GM12878 (cell line): Measurements from ENCODE around the gene CNTNAP2. TPM values are rescaled to one million over a fixed set of nuclear protein-coding genes. Genes with fewer than 3 reads are reported as not detected.

ENCODE experiments used
- ATAC-seq: fragments of 200-7000 bp; cut with Tn5 transposase; 3 replicates; pipeline ENCODE4 v1.9.1; 2020; ENCODE audit warnings: mild to moderate bottlenecking, moderate library complexity
- BruUV-seq: library from RNA; stranded (reverse); fragments of 400-500 nt; replicated peaks from 2 replicates; lab custom pipeline; 2021; lab: Mats Ljungman, UMichigan
- CTCF ChIA-PET: fragments of 300-600 bp; sonication (Branson Sonifier 250); formaldehyde crosslinking; extraction: SDS; loops from one replicate; lab custom pipeline; 2021; ENCODE audit warnings: inconsistent platforms; lab: Yijun Ruan, JAX
- POLR2A ChIA-PET: fragments of 350-600 bp; formaldehyde crosslinking; extraction: SDS; loops from one replicate; lab custom pipeline; 2021; ENCODE audit warnings: inconsistent platforms; lab: Charles Lee
- RAD21 ChIA-PET: fragments of 300-600 bp; sonication (Branson Sonifier 250); formaldehyde crosslinking; loops from one replicate; lab custom pipeline; 2023; ENCODE audit warnings: antibody characterized with exemption; ENCODE audit not compliant: unreplicated experiment; lab: Charles Lee
- SMC1A ChIA-PET: fragments of 300-600 bp; sonication (Branson Sonifier 250); formaldehyde crosslinking; loops from one replicate; lab custom pipeline; 2023; ENCODE audit not compliant: unreplicated experiment, uncharacterized antibody; lab: Charles Lee
- DNase-seq: peaks from one replicate; pipeline ENCODE4 v3.0.0-alpha.2; 2011; ENCODE audit warnings: low read depth, low spot score
- FAIRE-seq: peaks from 3 replicates; lab custom pipeline; 2011; peaks lifted over from hg19 to GRCh38; lab: Jason Lieb, UNC
- H2AFZ ChIP-seq: 2 replicates; pipeline ENCODE4 v1.6.0; 2011; ENCODE audit warnings: low read depth, low read length, control low read depth; ENCODE audit not compliant: control insufficient read depth
- H3K27ac ChIP-seq: 2 replicates; pipeline ENCODE4 v1.5.1; 2011; ENCODE audit warnings: control low read depth; ENCODE audit not compliant: control insufficient read depth, insufficient read depth
- H3K27me3 ChIP-seq, 2 experiments: replicated peaks in 1 of 2; 2 replicates each; pipeline versions ENCODE4 v1.6.0 to v1.6.1; 2011; ENCODE audit warnings: low read length in 1 of 2; ENCODE audit not compliant: control insufficient read depth in 2 of 2, insufficient read depth in 2 of 2
- H3K36me3 ChIP-seq, 2 experiments: 2 replicates each; pipeline ENCODE4 v1.5.1; 2011; ENCODE audit warnings: low read length in 1 of 2; ENCODE audit not compliant: control insufficient read depth in 2 of 2, insufficient read depth in 2 of 2
- H3K4me1 ChIP-seq: 2 replicates; pipeline ENCODE4 v1.6.1; 2011; ENCODE audit warnings: mild to moderate bottlenecking, low read length, moderate library complexity, mixed read lengths; ENCODE audit not compliant: control insufficient read depth, insufficient read depth
- H3K4me2 ChIP-seq: 2 replicates; pipeline ENCODE4 v1.6.0; 2011; ENCODE audit warnings: control low read depth; ENCODE audit not compliant: control insufficient read depth, insufficient read depth
- H3K4me3 ChIP-seq: fragments of 200-600 bp; sonication (generic); 2 replicates; pipeline ENCODE4 v1.5.1; 2016
- H3K79me2 ChIP-seq: 2 replicates; pipeline ENCODE4 v1.6.0; 2011; ENCODE audit warnings: low read length; ENCODE audit not compliant: control insufficient read depth, insufficient read depth
- H3K9ac ChIP-seq: 2 replicates; pipeline ENCODE4 v1.8.0; 2011; ENCODE audit warnings: low read length, control low read depth, mixed read lengths; ENCODE audit not compliant: control insufficient read depth, insufficient read depth
- H3K9me3 ChIP-seq: replicated peaks from 3 replicates; pipeline ENCODE4 v1.5.1; 2011; ENCODE audit warnings: mild to moderate bottlenecking, low read length; ENCODE audit not compliant: control insufficient read depth, insufficient read depth
- H4K20me1 ChIP-seq: 2 replicates; pipeline ENCODE4 v1.6.0; 2011; ENCODE audit not compliant: control insufficient read depth, insufficient read depth
- EZH2 ChIP-seq: IDR thresholded peaks from 2 replicates; pipeline ENCODE4 v1.6.1; 2012; ENCODE audit warnings: low read depth, mild to moderate bottlenecking, control low read depth, inconsistent platforms, low read length, borderline replicate concordance; ENCODE audit not compliant: control insufficient read depth
- FOS ChIP-seq: IDR thresholded peaks from 3 replicates; pipeline ENCODE4 v1.6.1; 2011; ENCODE audit warnings: borderline replicate concordance; ENCODE audit not compliant: insufficient read length; ENCODE audit errors: extremely low read depth
- HCFC1 ChIP-seq: fragments of 150-350 bp; IDR thresholded peaks from 2 replicates; pipeline ENCODE4 v1.6.1; 2014; ENCODE audit warnings: low read length
- IKZF2 ChIP-seq, 2 experiments: fragments of 450-650 bp; IDR thresholded peaks; 2 replicates each; pipeline ENCODE4 v1.6.1; 2017; ENCODE audit warnings: mild to moderate bottlenecking in 2 of 2, moderate library complexity in 2 of 2
- PAX5 ChIP-seq: IDR thresholded peaks from 2 replicates; pipeline ENCODE4 v1.6.1; 2011; ENCODE audit warnings: low read depth, low read length, borderline replicate concordance
- POLR2AphosphoS5 ChIP-seq: IDR thresholded peaks from 2 replicates; pipeline ENCODE4 v1.6.1; 2011; ENCODE audit warnings: mild to moderate bottlenecking, low read length, inconsistent platforms
- RAD21 ChIP-seq: IDR thresholded peaks from 2 replicates; pipeline ENCODE4 v1.6.1; 2011; ENCODE audit warnings: mild to moderate bottlenecking, low read depth, low read length, moderate library complexity; ENCODE audit not compliant: insufficient read depth
- RCOR1 ChIP-seq: conservative IDR thresholded peaks from 2 replicates; pipeline ENCODE4 v1.6.1; 2012; ENCODE audit warnings: low read depth, low read length, improper control_type of control experiment
- SIX5 ChIP-seq: IDR thresholded peaks from 2 replicates; pipeline ENCODE4 v1.6.1; 2011; ENCODE audit warnings: mild to moderate bottlenecking, low read depth, low read length, moderate library complexity; ENCODE audit not compliant: severe bottlenecking
- SMC3 ChIP-seq: IDR thresholded peaks from 2 replicates; pipeline ENCODE4 v1.6.1; 2011; ENCODE audit warnings: low read length, improper control_type of control experiment, borderline replicate concordance
- TCF3 ChIP-seq: IDR thresholded peaks from 2 replicates; pipeline ENCODE4 v1.6.1; 2012; ENCODE audit warnings: low read depth, mild to moderate bottlenecking, low read length, borderline replicate concordance; ENCODE audit not compliant: insufficient read depth
- WGBS: methylation state at CpG from one replicate; pipeline ENCODE4 v1.1.6; 2016; ENCODE audit warnings: low lambda C conversion rate; ENCODE audit not compliant: insufficient replicate concordance, insufficient coverage; ENCODE audit errors: missing lambda C conversion rate; 5-methylcytosine and 5-hydroxymethylcytosine counted together
- in situ Hi-C: fragments of 300-500 bp; cut with MboI; formaldehyde crosslinking; loops from 9 replicates; pipeline ENCODE4 v1.14.3; 2018; ENCODE audit warnings: mixed read lengths
- intact Hi-C: fragments of 100-400 bp; cut with micrococcal nuclease; formaldehyde crosslinking; loops from one replicate; pipeline ENCODE4 v1.14.2; 2022; ENCODE audit not compliant: unreplicated experiment
- polyA plus RNA-seq, 11 experiments: library from polyadenylated mRNA; depleted of rRNA in 4 of 11; unstranded in 6 of 11; stranded (reverse) in 5 of 11; fragments of >200 nt; fragmentation: Nextera tagmentation in 4 of 11; fragmentation: Illumina TruSeq in 1 of 11; extraction: Ambion mirVana in 4 of 11; extraction: Trizol in 1 of 11; gene quantifications; 1 replicate in 1 of 11; 2 replicates in 10 of 11; pipeline versions ENCODE4 v1.2.1 to v1.2.3, GENCODE V29; 2011 to 2016; ENCODE audit warnings: inconsistent platforms in 2 of 11, missing spikeins in 2 of 11, low read depth in 1 of 11
- total RNA-seq, 4 experiments: library from RNA; depleted of rRNA in 3 of 4; stranded (reverse); fragments of >200 nt in 3 of 4; fragmentation: Illumina TruSeq in 1 of 4; extraction: Trizol in 1 of 4; gene quantifications; 2 replicates each; pipeline versions ENCODE4 v1.2.1 to v1.2.3, GENCODE V29; 2013 to 2021
- TF ChIP-seq, protein P1 (sequence below), 3 experiments: IDR thresholded peaks in 2 of 3; conservative IDR thresholded peaks in 1 of 3; 2 replicates each; pipeline ENCODE4 v1.5.1; 2011; ENCODE audit warnings: low read depth in 3 of 3, low read length in 3 of 3, mild to moderate bottlenecking in 3 of 3, control low read depth in 2 of 3, moderate library complexity in 2 of 3, inconsistent platforms in 1 of 3, mixed read lengths in 1 of 3; ENCODE audit not compliant: control insufficient read depth in 2 of 3, insufficient read depth in 1 of 3; ENCODE audit errors: extremely low read depth in 1 of 3

Gene CNTNAP2
- total and polyA plus RNA-seq, 10 of the 15 experiments (the other 5 are each of a cell fraction or from before 2014, with no cell fraction given): 0.03 to 0.08 (median 0.03) TPM; not detected in 7

DNA sequence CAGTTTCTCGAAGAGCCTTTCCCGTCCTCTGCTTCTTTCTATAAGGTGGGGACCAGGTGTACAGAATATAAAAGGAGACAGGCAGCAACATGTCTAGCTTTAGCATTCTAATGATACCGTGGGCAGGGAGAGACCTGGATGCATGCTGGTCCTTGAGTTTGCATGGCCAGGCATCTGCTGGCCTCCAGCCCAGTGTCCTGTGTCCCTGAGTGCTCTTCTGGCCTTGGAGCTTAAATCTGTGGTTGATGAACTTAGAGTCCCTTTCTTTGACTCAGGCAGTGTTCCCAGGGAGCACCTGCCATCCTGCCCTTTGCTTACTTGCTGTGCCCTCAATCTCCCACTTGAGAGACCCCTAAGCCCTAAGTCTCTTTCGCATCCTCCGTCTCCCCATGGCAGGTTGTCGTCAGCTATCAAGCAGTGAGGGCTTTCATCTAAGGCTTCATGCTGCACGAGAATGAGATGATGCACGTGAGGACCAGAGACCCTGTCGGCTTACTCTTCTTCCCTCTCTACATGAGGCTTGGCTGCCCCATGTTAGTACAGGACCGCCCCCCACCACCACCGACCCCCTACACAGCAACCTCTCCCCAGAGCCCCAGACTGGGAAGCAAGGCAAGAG is 2160.6 kb downstream of the CNTNAP2 start:
- no peaks in the 10 kb centered on the region for H3K36me3 ChIP-seq
- no peak overlapping the region for H3K9ac ChIP-seq
- no peak overlapping the region for H3K4me3 ChIP-seq
- 56% methylated on average over 11 of the region's 11 CpGs for WGBS
- H3K27ac ChIP-seq: no peak overlapping the region
- no peak overlapping the region for H3K4me2 ChIP-seq
- H4K20me1 ChIP-seq: no peaks in the 10 kb centered on the region
- H3K9me3 ChIP-seq: no peaks in the 10 kb centered on the region
- in situ Hi-C loops: no loop called here
- intact Hi-C loops: no loop called here
- ATAC-seq: no peak
- H3K79me2 ChIP-seq: no peaks in the 10 kb centered on the region
- no peak for FAIRE-seq
- CTCF ChIA-PET: interaction anchor here (1.8 to 2.0 kb wide), 2 partner anchors 12 to 35 kb away, joined by 4 to 5 read pairs; no protein-coding TSS in a partner anchor
- no peak for TF ChIP-seq RCOR1
- no peak for TF ChIP-seq EZH2
- no peak for TF ChIP-seq HCFC1
- TF ChIP-seq TCF3: no peak
- TF ChIP-seq PAX5: no peak
- H2AFZ ChIP-seq: no peak overlapping the region
- DNase-seq: no peak
- no TSS peak for BruUV-seq
- SMC1A ChIA-PET: no interaction called here
- POLR2A ChIA-PET: no interaction called here
- no peaks in the 10 kb centered on the region for H3K27me3 ChIP-seq
- H3K4me1 ChIP-seq: no peaks in the 10 kb centered on the region
- RAD21 ChIA-PET: no interaction called here

DNA sequence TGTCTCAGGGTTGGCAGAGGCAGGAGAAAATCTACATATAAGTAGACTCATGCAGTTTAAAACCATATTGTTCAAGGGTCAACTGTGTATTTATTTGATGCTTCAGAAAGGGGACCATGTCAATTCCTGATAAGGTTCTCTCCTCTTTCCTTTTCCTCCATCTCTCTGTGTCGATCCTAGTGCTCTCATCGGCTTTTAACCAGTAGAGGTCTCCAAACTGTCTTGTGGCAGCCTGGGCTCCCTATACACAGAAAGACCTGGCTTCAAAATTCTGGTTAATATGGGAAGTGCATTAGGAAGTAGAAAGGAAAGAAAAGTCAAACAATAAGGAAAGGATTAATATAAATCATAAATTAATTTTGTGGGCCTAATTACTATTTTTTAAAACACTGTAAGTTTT is 2169.5 kb downstream of the CNTNAP2 start:
- Histone ChIP-seq H3K36me3 (no peaks in the 10 kb centered on the region), H3K79me2 (no peaks in the 10 kb centered on the region), H3K4me3 (no peak overlapping the region), H3K27me3 (no peaks in the 10 kb centered on the region), H4K20me1 (no peaks in the 10 kb centered on the region), H3K27ac (no peak overlapping the region), H2AFZ (no peak overlapping the region), H3K4me1 (peaks cover 4% of the 10 kb centered on the region), H3K9me3 (no peaks in the 10 kb centered on the region; the same call in 2 of the 3 replicates), H3K4me2 (no peak overlapping the region), H3K9ac (no peak overlapping the region)
- ATAC-seq (no peak), DNase-seq (no peak), FAIRE-seq (no peak)
- in situ Hi-C loops: no loop called here
- ChIA-PET POLR2A (no interaction called here), RAD21 (no interaction called here), CTCF (interaction anchor here (0.7 to 1.4 kb wide), 2 partner anchors 11 to 22 kb away, joined by 3 to 7 read pairs; no protein-coding TSS in a partner anchor), SMC1A (no interaction called here)
- WGBS: 25% methylated on average over 2 of the region's 2 CpGs
- no TSS peak for BruUV-seq
- TF ChIP-seq SIX5 (no peak), IKZF2 (IDR thresholded peaks at IDR 0.05) (no peak), FOS (no peak), SMC3 (peak; percentile 40; the same call in 1 of the 2 replicates), RAD21 (peak; percentile 64), POLR2AphosphoS5 (no peak)
- TF ChIP-seq, protein P1, sequence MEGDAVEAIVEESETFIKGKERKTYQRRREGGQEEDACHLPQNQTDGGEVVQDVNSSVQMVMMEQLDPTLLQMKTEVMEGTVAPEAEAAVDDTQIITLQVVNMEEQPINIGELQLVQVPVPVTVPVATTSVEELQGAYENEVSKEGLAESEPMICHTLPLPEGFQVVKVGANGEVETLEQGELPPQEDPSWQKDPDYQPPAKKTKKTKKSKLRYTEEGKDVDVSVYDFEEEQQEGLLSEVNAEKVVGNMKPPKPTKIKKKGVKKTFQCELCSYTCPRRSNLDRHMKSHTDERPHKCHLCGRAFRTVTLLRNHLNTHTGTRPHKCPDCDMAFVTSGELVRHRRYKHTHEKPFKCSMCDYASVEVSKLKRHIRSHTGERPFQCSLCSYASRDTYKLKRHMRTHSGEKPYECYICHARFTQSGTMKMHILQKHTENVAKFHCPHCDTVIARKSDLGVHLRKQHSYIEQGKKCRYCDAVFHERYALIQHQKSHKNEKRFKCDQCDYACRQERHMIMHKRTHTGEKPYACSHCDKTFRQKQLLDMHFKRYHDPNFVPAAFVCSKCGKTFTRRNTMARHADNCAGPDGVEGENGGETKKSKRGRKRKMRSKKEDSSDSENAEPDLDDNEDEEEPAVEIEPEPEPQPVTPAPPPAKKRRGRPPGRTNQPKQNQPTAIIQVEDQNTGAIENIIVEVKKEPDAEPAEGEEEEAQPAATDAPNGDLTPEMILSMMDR (IDR thresholded peaks at IDR 0.05 in 2 of 3, conservative IDR thresholded peaks at IDR 0.05 in 1 of 3; ENCODE audit: control insufficient read depth in 2 of 3, extremely low read depth in 1 of 3, insufficient read depth in 1 of 3, low read depth in 3 of 3, low read length in 3 of 3): peak; percentile 11 to 35 (median 23); a peak in 3 of 6 replicates
- intact Hi-C loops: no loop called here
